ENCODE data around the gene MGA.
A peak's percentile ranks its signal among the peaks of the same experiment; 100 is the strongest.
"Not testable (repeated sequence)": the region's sequence is repeated elsewhere in the genome, so short reads cannot be mapped to it uniquely, and the experiment has no call there.

Gene MGA

DNA sequence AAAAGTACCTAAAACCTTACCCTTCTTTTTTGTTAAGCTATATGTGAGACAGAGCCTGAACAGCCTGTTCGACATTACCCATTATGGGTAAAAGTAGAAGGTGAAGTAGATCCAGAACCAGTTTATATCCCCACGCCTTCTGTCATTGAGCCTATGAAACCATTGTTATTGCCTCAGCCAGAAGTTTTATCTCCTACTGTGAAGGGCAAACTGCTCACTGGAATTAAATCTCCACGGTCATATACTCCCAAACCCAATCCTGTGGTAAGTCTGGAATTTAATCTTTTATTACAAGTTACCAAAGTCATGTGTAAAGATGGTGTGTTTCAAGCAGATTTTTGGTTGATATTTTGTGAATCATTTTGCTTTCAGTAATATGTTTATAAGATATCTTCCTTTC lies 66.9 kb downstream of the MGA start:
- no peak for DNase-seq

DNA sequence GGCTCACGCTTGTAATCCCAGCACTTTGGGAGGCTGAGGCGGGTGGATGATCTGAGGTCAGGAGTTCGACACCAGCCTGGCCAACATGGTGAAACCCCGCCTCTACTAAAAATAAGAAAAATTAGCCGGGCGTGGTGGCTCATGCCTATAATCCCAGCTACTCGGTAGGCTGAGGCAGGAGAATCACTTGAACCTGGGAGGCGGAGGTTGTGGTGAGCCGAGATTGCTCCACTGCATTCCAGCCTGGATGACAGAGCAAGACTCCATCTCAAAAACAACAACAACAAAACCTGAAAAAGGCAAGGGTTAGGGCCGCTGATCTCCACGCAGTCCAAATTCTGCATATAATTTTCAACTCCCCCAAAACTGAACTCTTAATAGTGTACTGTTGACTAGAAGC lies 67.9 kb downstream of the MGA start:
- not testable (repeated sequence) for DNase-seq

DNA sequence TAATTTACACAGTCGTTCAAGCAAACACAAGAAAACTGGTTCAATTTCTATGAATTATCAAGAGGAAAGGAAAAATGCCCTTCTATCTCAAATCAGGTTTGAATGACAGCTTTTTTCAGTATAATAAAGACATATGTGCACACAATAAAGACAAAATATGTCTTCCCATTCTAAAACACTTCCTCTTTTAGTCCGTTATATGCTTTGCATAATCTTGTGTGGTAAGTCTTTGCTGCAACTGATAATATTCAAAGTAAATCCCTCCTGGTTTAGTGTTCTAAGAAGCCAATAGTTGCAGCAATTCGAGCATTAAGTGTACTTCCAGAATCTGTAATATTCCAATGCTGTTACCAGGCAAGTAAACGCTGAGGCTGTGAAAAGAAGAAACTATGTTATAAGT lies 70.3 kb downstream of the MGA start:
- DNase-seq = no peak

DNA sequence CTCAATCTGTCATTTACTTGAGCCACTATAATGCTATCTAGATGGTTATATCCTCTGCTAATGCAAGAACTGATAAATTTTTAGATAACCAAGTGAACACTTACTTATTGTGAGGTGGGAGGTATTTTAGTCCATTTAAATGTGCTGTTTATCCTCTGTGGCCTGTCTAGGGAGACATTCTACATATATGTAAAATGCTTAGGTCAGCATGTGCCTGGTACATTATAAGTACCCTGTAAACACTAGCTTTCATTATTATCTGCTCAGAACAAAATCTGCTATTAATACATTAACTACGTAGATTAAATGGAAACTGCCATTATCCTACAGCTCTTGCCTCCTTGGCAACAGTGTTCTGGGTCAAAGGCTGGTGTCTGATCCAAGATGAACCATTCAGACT lies 72.3 kb downstream of the MGA start:
- no peak for DNase-seq

DNA sequence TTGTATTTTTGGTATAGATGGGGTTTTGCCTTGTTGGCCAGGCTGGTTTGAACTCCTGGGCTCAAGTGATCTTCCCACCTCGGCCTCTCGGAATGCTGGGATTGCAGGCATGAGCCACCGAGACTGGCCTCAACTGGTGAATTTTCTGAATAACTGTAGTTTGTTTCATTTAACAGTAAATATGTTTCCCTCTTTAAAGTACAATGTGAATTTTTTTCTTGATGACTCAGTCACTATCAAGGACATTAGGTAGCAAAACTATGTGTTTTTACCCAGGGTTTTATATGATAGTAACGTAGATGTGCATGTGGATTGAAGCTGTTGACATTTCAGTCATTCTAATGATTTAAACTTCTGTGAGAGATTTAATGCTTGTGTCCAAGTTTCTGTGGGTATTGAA lies 73.9 kb downstream of the MGA start:
- no peak for DNase-seq

DNA sequence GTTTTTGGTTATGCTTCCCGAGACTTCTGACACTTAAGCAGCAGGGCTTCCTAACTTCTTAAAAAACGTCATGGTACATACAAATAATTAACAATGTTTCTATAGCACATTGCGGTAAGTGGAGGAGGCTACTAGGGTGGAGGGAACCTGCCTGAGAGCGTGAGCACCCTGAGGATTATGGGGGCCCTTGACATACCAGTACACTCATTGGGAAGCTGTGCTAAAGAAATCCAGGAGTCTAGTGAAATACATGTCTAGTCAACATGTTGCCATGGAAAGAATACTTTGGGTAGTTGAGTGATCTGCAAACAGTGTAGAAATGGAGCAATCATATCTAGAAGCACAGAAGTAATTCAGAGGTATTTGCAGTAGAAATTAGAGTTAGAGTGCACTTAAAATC lies 74.8 kb downstream of the MGA start:
- DNase-seq = no peak

DNA sequence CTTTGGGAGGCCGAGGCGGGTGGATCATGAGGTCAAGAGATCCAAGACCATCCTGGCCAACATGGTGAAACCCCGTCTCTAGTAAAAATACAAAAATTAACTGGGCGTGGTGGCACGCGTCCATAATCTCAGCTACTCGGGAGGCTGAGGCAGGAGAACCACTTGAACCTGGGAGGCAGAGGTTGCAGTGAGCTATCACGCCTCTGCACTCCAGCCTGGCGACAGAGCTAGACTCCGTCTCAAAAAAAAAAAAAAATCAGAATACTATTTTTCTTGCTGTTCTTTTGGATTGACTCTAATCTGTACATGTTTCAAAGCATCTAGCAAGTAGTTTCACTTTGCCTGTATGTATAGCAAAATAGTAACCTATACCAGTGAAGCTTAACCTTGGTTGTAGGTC lies 75.3 kb downstream of the MGA start:
- DNase-seq = not testable (repeated sequence)

DNA sequence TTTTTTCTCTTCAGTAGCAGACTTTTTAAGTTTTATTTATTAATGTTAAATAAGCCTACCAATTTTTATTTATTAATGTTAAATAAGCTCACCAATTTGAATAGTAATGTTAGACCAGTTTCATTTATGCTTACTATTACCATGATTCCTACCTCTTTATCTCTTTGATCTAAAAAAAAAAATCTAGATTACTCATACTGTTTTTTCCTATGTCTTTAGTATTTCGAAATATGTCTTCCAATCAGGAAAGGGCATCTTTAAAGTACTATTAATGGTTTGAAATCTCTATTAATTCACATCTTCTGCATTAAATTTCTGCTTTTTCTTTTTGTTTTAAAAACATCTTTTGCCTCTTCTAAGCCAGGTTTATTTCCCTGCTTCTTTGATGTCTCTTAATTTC lies 86.6 kb downstream of the MGA start:
- no peak for DNase-seq

DNA sequence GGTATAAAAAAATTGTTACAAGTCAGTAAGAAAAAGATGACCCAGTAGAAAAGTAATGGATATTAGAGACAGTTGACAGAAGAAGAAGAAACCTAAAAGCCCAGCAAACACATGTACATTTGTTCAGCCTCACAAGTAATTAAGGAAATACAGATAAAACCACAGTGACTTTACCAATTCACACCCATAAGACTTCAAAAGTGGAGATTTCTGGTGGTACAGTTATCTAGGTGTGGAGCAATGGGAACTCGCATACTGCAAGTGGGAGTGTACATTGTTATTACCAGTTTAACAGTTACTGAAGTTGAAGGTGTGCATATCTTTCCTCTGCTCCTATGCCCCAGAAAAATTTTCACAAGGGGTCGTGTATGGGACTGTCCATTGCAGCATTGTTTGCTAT lies 96.0 kb downstream of the MGA start:
- DNase-seq = no peak

DNA sequence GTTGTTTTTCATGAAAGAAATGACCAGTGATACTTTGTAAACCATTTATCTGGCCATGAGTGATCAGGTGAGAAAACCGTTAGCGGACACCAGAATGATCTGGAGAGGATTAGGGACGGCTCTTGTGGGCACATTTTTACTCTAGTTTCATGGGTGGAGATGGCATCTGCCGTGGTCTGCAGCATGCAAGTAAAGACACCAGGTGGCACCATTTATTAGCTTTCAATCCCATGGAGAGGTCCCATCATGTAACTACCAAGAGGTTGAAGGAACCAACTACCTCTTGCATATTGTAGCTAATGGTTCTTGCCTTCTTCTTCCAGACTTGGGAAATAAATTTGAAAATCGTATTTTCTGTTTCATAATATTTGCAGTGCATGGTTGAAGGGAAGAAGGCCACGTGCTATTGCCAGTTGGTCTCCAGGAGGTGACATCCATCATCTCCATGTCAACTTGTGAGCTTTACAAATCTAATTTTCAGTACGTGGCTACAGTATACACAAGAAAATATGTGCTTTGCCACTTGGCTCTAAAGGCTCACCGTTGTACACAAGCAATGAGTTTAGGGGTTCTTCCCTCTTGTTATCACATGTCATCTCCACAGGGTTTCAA lies 112.6 kb downstream of the MGA start:
- DNase-seq = peak; percentile 61

DNA sequence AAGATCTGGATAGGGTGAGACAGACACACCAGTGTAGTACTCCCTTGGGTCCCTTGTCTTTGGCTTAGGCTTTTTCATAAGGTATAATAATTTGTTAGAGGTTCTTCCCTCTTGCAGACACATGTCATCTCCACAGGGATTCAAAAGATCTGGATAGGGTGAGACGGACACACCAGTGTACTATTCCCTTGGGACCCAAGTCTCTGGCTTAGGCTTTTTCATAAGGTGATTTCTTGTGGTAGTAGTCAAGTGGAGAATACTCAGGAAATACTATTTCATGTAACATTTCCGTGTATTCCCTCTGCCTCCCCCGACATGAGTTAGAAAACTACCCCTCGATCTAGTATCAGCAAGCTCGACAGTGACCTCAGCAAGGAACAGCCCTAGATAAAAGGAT lies 113.1 kb downstream of the MGA start:
- no peak for DNase-seq

DNA sequence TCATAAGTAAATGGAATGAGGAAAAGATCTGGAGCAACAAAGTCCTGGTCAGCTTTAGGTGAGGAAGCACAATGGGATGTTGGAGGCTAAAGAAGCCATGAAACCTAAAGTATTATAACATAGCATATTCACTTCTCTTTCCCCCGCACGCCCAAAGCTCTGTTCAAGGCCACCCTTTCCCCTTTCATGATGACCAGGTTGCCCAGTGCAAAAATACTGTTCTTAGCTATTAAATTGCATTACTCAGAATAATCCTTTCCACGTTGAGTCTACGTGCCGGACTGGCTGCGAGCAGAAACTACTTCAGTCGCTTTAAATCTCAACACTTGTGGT lies 113.5 kb downstream of the MGA start:
- no peak for DNase-seq

DNA sequence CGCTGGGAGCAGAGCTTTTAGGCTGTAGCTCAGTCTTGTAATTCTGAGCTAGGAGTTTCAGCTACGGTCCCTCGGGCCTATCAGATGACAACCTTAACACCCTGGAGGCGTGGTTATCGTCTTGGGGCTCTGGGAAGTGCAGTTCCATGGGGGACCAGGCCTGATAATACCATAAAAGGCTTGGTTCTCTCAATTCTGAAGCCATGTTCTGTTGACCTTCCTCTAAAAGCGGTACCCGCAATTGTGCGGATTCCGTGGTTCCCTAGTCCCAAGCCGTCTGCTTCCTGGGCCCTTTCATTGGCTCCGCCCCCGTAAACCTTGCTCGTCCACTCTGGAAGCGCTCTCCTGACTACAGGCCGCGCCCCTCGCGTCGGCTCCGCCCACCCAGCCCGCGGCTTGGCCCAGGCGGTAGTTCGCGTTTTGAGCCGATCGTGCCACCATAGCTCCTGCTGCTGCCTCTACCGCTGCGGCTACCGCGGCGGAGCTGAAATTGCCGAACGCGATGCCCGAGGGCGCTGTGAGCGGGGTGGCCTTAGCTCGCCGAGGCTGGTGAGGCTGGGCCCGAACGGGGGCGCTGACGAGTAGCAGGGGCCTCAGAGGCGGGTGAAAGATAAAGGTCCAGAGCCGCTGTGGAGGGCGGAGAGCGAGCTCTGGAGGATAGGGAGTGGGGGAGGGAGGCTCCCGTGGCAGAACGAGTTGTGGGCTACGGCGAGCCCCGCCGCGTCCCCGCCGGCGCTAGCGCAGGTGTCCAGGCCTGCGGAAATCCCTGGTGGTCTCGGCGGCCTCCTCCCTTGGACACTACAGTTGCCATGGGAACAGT lies 114.1 kb downstream of the MGA start, which contains the start of gene MAPKBP1:
TSS of gene MAPKBP1 (plus strand) at position 423 of the 820 bp plus-strand sequence. CDS start 792 bp downstream, outside the sequence.
- DNase-seq = peak; percentile 88

DNA sequence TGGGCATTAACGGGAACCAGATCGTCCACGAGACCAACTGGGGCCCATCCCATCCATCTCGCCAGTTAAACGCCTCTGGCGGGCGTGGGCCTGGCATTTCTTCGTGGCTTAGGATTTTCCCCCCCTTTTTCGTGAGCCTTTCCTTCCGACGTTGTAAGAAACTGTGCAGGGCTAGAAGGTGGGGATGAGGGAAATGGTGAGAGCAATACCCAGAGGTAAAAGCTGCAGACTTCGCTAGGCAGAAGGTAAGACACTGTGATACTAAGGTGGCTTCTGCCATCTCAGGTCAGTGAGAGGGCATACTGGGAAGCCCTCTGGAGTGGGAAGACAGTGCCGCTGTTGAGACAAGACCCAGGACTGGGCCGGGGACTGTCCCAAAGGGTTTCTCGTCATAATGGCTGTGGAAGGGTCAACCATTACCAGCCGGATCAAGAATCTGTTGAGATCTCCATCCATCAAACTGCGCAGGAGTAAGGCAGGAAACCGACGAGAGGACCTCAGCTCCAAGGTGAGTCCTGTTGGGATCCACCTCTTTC lies 114.7 kb downstream of the MGA start:
- DNase-seq = no peak

DNA sequence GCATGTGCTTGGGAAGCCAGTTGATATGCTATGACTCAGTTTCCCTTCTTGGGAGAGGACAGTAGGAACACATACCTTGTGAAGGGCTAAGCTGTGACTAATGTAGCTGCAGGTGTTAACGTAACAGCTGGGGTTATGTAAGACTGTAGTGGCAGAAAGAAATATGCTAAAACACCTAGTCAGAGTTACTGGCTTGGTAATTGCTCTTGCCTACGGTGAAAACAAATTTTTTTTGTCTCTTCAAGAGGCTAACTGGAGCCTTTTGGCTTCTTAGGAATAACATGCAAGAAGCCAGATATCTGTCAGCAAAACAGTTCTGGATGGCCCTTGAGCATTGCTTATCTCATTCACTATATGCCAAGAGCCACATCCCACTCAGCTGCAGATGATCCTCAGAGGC lies 115.4 kb downstream of the MGA start:
- no peak for DNase-seq

DNA sequence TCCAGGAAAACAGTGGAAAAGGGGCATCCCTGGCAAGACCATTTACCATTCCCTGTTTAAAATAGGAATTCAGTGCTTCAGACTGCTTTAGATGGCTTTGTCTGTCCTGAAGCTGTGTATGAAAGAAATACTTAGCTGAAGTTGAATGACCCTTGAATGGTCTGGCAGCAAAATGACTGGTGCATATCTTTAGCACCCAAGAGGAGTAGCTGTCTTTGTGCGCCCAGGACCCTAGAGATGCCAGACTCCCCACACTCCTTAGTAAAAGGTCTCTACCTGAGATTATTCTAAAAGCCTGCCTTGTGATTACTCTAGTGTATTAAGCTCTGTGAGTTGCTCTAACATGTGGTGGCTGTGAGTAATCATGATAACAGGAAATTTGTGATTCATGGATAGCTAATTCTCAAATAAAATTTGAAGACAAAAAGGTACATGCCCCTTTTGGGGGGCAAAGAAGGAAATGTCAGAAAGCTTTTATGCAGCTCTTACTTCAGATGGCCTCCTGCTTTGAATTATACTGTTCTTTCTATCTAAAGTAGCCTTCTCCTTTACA lies 117.3 kb downstream of the MGA start:
- DNase-seq = no peak

DNA sequence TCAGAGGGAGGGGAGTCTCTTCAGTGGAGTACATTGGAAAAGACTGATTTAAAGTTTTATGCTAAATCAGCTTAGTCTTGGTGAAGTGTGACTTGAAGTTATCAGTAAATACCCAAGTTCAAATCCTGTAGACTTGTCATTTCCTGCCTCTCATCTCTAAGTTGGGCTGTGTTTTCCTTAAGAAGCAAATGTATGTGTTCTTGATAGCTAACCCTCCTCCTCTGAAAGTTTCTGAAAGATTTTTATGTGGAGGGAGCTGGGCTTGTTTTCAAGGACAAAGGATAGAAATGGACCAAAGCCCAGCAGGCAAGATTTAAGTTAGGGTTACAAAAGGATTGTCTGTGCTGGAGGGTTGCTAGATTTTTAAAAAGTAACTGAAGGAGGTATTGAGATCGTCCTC lies 118.3 kb downstream of the MGA start:
- no peak for DNase-seq

DNA sequence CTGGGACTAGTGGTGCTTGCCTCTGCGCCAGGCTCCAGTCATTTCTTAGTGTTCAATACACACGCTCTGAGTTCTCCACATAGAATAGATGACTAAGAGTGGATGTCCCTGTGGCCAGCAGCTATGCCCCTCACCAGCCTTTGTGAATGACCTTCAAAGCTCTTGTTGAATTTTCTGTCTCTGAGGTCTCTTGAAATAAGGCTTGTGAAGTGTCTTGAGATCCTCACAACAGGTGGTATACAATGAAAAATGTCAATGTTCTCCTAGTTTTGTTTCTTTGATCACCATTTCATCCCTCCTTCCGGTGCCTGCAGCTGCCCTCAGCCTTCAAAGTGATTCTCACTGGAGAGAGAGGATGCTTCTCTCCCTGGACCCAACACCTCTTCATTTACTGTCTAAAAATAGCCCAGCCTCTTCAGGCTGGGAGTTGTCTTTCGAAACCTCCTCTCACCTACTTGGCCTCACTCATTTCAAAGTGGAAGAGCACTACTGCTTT lies 119.5 kb downstream of the MGA start:
- no peak for DNase-seq

DNA sequence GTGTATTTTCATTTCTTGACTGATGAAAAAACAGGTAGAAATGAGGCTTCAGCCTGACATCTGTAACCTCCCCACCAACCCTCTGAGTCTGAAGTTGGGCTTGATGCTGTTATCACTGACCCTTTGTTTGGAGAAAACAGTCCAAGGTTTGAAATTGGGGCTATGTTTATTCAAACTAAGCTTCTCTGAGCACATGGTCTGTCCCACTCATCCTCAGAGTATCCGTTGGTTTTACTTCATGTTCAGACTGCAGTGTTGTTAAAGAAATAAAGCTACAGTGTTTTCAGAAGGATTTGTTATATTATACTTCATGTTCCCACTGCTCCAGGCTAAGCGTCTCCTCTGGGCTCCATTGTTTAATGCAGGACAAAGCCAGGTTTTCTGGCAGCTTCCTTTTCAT lies 120.1 kb downstream of the MGA start:
- DNase-seq = no peak

DNA sequence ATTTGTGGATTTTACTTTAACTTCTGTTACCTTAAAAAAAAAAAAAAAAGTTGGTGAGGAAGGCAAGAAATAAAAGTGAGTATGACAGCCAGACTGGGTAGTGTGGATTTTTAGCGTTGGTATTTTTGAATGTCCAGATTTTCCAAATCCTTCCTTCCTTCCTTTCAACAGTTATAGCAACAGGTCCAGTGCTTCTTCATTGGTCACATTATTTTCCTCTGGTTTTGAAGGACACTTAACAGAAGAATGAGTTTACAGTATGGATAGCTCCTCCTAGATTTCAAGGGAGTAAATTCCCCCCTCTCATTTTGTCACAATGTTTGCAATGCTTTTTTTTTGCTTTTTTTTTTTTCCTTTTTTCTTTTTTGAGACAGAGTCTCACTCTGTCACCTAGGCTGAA lies 120.5 kb downstream of the MGA start:
- no peak for DNase-seq

DNA sequence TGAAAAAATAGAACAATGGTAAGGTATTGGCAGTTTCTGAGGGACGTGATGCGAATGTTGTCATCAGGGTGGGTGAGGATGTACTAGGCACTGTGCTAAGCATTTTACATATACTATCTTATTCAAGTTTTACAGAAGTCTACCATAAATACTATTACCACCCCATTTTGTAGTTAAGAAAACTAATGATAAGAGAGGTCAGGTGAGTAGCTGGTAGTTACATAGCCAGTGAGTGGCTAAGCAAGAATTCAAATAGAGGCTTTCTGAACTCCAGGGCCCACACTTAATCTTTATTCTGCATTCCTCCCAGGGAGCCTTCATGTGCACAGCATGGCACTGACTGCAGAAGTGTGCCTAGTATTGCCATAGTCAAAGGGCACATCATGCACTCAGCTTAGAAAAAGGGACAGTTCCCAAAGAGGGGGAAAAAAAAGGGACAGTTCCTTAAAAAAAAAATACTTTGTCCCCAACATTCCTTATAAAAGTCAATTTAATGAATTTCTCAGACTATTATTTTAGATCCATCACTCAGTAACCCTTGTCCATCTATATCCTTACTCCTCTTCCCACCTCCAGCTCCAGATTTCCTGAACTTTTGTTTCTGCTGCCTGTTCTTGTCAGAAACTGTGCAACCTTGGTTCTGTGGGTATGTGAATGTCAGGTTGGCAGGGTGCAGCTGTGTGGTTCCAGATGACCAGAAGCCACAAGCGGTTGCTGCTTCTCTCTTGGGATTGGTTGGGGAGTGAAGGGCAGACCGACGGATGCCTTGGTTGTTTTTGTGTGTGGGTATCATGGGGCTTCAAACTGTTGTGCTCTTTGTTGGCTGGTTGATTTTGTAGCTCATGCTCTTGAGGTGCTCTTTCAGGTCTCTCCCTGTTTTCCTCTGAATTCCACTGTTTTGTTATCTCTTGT lies 122.4 kb downstream of the MGA start:
- DNase-seq = no peak

DNA sequence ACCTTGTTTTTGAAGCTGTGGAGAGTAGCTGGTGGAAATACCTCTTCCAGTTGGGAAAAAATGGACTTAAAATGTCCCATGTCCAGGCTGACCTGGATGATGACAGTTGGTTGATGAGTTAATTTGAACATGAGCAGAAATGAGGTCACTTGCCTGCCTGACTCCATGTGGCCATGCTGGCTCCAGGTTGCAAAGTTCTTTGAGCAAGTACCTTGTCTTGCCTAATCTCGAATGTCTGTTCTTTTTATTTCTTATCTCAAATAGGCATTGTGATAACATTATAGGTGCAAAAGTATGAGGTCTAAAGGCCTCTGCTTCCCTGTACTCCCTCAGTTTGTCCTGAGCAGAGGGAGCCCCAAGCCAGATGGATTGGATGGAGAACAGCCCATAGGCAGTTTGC lies 123.1 kb downstream of the MGA start:
- no peak for DNase-seq

DNA sequence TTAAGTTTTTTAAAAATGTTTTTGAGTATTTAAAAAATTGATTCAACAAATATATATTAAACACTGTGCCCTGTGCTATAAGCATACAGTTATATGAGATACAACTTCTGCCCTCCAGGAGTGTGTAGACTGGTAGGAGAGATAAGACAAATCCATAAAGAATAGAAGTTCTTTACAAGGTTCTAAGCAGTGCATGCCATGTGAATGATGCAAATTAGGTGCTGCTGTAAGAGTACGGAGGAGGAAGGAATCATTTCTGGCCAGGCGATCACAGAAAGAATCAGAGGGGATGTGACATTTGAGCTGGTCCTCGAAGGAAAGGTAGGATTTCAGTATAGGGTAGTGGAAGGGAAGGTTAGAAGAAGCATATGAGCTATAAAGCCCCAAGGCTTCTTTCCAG lies 128.1 kb downstream of the MGA start:
- no peak for DNase-seq
